NCI-H510A (cell line): ENCODE measurements around the gene BMP6.
"Not testable (repeated sequence)": the region's sequence is repeated elsewhere in the genome, so short reads cannot be mapped to it uniquely, and the experiment has no call there.

Experiments used
- DNase-seq: peaks from one replicate; lab custom pipeline; 2025; lab: John Stamatoyannopoulos, UW

Gene BMP6

DNA sequence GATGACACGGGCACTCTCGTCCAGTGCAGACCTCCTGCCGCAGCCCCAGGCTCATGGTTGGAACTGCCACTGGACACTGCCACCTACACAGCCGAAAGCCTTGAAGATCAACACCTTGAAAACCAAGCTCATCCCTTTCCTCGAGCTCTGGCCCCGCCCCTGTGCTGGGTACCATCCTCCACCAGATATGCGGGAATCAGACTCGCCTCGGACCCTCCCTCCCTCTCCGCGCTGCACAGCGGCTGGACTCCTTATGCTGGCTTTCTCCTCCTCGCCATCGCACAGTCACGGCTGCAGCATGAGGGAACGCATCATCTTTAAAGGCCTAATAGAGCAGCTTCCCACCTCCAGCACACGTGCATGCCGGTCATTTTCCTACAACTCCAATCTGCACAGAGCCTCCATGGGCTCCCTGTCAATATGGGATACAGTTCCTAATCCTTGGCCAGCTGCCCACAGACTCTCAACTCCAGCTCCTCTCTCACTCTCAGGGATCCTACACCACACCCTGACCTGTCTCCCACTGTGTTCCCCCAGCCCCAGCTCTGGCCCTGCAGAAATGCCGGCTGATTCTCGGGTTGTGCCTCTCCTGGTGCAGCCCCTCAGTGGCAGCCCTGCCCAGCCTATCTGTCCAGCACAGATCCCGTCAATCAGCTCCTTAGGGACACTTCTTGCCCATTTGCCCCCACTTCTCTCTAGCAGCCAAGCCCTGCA, 161.5 kb downstream of the BMP6 start:
- DNase-seq = no peak

DNA sequence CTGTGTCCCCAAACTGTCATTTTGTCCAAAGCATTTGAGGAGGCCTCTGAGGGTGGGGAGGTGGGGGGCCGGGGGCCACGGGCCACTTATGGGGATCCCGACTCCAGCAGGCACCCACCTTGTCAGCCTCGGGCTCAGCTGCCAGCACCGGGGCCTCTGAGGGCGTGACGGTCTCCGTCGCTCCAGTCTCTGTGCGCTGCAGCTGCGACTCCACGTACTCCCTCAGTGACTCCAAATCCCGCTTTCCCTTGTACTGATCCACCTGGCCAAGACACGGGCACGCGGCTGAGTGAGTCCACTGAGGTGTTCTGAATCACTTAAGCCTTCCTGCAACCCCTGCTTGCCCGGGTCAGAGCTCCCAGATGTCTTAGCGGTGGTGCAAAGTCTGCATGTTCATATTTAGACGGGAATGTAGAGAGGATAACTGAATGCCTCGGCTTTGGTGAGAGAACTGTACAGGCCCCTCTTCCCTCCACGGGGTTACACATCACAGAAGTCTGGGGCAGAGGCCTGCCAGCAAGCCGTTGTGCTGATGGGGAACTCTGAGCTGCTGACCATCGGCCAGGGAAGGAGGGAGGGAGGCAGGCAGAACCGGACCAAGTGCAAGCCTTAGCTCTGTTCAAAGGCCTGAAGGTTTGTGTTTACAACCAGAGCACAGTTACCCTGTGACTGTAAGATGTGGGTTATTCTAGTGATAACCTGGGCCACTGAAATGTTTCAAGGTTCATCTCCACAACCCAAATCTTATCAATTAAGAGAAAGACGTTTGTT, 162.9 kb downstream of the BMP6 start:
- DNase-seq = no peak

DNA sequence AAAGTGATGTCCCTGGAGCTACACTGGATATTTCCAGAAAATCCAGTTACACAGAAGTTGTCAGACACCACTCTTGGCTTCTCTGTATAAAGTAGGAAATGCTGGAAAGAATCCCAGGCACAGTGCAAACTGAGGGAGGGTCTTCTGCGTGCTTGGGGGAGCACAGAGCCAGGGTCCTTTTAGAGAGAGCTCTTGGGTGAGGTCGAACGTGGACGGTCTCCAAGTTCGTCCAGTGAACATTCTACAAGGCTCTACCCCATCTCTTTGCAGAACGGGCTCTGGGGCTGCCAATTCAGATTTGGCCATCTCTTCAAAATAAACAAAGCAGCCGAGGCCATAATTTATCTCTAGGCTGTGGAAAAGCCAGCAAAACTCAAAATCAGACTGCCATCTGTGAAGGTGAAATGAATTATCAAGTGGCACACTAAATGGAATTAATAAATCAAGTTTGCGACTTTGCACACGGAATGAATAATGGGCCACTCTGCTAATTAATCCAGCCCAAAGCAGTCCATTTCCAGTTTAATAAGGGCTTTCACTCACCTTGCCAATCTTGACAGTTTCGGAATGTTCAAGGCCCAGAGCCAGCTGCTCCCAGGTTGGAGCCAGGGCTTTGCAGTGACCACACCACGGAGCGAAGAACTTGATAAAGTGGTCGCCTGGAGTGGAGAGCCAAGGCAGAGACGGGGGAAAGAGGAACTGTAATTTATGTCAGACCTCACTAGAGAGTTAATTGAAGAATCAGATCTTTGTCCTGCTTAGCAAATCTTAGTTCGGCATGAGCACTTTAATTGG, 165.4 kb downstream of the BMP6 start:
- DNase-seq = no peak

DNA sequence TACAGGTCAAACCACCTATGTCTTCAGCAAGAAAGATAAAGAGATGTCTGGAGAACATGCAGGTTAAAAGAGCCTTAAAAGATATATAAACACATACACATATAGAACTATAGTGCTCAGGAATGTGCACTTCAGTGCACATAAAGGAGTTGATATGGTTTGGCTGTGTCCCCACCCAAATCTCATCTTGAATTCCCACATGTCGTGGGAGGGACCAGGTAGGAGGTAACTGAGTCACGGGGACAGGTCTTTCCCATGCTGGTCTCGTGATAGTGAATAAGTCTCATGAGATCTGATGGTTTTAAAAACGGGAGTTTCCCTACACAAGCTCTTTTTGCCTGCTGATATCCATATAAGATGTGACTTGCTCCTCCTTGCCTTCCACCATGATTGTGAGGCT, 166.5 kb downstream of the BMP6 start:
- DNase-seq = not testable (repeated sequence)

DNA sequence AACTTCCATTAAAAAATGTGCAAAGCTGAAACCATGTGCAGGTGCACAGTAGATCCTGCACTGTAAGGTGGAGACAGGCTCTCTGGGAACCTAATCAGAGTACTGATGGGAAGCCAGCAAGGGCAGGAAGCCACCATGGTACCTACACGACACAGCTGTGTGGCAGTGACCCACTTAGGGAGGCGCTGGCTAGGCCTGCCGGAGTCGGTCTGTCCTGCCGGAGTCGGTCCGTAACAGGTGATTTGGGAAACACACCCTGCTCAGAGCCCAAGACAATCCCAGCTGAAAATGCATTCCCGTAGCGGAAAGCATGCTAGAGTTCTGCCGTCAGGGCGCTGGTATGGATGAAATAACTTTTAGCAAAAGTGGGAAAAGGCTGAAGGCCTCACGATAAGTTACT, 167.4 kb downstream of the BMP6 start:
- DNase-seq = no peak

DNA sequence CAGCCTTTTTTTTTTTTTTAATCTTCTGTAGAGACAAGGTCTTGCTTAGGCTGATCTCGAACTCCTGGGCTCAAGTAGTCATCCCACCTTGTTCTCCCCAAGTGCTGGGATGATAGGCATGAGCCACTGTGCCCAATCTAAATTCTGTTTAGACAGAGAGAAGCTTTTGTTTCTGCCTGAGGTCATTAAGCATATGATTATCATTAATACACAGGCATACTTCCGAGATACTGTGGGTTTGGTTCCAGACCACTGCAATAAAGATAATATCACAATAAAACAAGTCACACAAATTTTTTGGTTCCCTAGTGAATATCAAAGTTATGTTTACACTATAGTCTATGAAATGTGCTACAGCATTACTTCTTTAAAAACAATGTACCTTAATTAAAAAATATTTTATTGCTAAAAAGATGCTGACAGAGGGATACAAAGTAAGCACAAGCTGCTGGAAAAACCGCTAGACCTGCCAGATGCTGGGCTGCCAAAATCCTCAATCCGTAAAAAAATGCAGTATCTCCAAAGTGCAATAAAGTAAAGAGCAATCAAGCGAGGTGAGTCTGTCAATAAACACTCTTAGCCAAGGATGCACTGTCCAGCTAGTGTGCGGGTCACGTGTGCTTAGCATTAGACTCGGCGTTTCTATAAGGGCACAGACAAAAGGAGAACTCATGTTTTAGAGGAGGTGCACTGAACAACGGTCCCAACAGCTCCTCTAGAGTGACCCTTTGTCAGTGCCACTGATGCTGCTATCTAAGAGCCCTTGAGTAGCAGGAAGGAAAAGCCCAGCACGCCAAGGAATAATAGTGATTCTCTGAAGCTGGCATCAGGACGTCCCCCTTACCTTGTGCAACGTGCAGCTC, 168.6 kb downstream of the BMP6 start:
- DNase-seq = no peak

DNA sequence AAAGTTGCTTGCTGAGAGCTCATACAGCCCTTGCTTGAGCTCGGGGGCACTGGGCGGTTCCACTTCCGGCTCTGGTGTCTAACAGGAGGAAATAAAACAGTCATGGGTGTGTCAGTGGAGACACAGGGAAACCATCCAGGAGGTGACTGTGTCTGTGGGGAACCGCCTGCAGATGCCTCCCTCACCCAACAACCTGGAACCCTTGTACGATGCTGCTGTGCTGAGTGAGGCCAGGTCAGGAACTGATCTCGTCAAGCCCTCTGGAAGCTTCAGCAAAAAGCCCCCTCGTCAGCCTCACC, 169.2 kb downstream of the BMP6 start:
- no peak for DNase-seq

DNA sequence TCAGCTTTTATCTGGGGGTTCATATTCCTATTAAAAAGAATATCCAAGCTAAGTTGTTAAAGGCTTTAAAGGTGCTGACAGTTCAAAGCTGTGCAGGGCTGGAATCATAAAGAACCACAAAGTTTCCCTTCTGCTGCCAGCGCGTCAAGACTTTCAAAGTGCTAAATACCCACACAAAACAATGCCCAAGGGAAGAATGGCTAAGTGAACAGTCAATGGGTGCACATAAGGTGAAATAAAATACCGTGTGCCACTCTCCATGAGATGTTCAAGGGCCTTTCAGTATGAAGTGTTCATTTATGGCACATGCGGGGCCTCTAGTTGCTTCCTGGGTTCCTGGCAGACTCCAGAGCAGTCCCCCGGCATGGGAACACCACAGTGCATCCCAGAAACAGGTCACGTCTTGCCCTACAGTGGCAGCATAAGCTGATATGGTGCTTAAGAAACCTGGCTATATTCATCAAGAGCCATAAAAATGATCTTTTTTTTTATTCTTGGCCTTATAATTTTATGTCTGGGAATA, 170.6 kb downstream of the BMP6 start:
- no peak for DNase-seq

DNA sequence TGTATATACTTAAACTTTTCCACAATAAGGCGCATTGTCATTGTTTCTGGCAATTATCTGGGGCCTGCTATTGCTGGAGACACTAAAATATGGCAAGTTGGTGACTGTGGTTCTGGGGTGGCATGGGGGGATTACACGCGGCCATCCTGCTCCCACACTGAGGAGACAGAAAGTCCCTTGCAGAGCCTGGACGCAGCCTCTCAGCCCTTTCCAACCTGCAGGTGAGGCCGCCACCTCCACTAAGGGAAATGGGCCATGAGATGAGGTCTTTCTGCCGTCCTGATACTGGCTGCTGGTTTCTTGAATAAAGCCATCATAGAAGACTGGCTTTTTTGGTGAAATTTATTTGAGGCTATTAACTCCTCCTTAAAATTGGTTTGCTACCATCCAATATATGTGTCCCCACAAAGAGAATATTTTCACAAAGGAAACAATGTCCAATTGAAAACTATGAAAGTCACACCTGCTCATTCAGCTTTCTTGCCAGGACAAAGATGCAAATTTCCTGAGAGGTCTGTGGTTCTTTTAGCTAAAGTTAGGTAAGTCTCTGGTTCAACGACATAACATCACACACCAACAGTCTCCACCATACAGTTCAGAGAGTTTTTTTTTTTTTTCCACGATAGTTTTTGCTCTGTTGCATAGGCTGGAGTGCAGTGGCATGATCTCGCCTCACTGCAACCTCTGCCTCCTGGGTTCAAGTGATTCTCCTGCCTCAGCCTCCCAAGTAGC, 171.7 kb downstream of the BMP6 start:
- no peak for DNase-seq

DNA sequence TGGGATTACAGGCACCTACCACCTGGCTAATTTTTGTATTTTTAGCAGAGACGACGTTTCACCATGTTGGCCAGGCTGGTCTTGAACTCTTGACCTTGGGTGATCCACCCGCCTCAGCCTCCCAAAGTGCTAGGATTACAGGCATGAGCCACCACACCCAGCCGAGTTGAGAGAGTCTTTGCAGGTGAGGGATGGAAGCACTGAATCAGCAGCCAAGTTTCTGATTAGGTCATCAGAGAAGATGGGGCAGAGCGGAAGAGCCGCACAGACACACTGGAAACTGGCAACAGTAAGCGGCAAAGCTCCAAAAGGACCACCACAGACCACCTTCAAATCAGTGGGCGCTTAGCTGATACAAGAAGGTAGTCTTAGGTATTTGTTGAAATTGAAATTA, 172.3 kb downstream of the BMP6 start:
- DNase-seq = not testable (repeated sequence)

DNA sequence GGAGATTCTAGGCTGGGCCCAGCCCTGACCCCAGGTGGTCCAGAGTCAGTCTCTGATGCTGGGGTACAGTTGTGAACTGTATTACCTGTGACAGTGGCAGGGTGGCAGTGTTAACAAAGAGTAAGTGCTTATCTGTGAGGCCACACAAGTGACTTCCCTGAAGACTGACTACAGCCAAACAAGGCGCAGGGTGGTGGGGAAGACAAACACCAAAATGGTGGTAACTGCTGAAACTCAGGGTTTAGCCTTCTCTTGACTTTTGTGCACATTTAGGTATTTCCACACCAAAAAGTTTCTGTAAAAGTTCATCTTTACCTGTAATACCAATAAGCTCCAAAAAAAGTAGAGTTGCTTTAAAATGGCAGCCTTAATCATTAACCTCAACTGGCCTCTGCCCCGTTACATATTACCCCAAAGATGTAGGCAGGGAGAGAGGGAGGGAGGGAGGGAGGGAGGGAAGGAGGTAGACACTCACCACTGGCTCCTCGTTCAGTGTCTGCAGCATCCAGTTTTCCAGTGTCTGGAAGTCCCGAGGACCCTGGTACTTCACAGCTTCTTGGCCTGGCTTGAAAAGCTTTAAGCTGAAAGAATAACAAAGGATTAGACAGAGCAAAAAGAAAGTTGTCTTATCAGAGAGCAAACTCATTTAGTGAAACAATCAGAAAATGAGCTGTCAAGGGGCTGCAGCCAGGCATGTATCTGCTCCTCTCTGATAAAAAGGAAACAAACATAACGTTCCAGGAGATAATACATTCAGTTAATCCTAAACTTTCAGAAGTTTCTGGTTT, 173.4 kb downstream of the BMP6 start:
- no peak for DNase-seq

DNA sequence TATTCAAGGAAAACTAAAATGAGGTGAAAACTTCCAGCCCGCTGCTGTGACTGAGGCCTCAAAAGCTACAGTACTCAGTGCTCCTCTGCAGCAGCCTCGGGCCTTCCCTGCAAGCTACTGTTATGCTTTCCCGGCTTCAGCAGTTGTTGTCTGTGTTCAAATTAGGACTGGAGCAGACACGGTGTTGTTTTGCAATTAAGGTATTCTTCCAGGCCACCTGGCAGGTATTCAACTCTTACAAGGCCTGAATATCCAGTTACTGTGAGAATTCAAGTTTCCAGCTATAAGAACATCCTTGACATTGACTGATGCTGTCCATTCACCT, 174.0 kb downstream of the BMP6 start:
- no peak for DNase-seq

DNA sequence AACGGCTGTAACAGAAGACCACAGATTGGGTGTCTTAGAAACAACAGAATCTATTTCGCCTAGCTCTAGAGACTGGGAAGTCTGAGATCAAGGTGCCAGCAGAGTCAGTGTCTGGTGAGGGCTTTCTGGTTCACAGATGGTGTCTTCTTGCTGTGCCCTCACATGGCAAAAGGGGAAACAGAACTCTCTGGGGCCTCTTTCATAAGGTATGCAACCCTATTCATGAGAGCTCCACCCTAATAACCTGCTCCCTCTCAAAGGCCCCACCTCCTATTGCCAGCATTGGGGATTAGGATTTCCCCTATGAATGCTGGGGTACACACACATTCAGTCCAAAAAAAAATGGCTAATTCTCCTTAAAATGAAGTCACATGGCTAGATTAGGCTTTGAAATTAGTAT, 174.7 kb downstream of the BMP6 start:
- DNase-seq = no peak

DNA sequence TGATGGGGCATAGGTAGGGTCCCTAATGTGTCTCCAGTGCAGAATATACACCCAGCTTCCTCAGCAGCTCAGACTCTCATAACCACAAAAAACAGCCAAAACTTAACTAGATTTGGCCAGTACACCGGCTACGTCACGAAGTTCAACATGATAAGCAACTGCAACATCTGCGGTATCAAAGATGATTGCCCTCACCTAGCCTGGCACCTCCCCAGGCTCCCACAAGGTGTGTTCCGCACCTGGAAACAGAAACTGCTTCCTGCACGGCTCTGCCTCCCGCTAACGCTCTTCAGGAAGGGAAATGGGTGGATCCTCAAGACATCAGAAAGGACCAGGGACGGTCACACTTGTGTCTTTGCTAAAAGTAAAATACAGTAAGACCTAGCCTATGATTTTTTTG, 175.2 kb downstream of the BMP6 start:
- no peak for DNase-seq

DNA sequence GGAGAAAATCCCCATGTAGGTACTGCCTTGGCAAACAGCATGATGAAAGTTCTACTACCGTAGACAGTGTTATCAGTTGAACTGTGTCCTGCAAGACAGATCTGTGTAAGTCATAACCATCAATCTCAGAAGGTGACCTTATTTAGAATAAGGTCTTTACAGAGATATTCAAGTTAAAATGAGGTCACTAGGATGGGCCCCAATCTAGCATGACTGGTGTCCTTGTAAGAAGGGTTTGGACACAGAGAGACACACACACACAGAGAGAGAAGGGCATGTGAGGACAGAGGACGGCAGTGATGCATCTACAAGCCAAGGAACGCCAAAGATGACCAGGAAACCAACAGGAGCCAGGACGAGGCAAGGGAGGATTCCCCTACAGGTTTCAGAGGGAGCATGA, 175.9 kb downstream of the BMP6 start:
- no peak for DNase-seq

DNA sequence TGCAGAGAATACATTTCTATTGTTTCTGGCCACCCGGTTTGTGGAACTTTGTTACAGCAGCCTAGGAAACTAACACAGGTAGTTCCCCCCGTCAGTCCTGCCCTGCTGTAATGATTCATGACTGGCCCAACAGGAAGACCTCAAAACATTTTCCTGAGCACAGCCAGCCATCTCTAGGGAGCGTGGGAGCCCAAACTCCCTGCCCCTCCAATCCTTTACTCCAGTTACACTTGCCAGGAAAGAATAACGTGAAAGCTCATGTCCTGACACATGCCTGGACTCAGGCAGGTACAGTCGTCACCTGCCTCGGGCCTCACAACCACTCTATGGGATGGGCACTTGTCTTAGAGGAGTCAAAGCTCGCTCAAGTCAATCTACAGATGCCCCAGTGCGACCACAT, 176.3 kb downstream of the BMP6 start:
- no peak for DNase-seq

DNA sequence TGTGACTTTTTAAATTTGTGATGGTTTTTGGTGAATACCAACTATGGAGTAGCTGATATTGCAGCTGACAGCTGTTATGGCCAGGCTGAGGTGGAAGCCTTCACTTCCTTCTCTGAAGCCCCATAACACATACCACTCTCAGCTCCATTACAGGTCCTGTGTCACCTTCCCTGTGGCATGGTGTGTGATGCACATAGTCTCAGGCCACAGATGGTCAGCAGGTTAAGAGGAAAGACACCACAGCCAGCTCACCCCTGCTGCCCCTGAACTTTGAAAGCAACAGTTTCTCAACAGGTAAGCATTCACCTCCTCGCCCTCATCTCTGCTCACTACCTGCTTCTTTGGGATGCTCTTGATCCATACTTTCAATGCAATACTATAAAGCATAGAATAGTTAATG, 177.0 kb downstream of the BMP6 start:
- no peak for DNase-seq

DNA sequence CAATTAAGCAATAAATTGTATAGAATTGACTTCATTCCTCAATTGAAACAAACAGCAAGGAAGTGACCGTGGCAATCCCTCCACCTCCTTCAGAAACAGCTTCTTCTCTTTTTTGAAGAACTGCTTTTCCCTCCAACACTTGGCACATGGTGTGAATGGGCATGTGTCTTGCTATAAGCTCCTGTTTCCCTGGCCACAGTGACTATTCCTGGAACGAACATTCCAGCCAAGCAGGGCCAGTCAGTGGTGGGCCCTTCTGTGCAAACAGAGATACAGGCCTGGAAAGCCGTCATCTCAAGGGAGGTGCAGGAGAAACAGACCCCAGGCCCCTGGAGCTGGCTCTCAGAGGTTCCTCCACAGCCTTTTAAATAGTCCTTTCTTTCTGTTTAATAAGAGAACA, 177.8 kb downstream of the BMP6 start:
- no peak for DNase-seq

DNA sequence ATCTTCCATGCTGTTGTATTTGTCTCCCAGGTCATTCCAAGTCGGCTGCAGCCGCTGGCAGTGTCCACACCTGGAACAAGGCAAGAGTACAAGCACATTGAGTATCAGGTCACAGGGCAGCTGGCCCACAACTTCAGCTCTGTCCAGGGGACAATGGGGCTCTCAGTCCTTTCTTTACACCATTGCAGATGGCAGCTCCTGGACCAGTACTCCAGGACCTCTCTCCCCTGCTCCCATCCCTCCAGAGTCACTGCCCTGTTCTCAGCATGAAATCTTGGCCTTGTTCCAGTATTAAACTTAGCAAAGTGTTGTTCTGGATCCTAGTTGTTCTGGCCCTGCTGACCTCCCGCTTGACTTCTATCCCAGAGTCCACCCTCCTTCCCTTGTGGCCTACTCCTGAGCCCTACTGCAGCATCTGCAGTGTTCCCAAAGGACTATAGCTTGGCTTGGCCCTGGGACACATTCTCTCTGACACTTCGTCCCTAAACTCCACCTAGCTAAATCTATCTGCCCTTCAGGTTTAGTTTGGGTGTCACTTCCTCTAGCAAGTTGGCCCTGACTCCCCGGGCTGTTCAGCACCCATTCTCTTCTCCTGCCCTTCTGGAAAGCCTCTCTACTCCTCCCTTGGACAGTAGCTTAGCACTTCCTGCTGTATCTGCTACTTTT, 178.9 kb downstream of the BMP6 start:
- no peak for DNase-seq

DNA sequence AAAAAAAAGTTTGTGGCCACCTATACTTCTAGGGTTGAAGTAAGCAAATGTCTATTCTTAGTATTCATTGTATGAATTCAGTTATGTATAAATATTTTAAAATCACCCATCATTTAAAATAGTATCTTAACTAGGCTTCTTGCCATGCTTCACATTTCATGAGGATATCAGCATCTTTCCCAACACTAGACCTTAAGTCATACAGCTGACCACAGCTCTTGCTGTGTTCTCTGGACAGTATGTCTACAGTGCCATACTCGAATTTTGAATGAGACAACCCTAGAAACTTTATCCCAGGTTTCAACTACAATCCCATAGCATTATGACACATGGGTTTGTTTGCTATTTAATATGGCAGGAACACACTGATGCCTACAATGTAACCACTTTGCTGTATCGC, 179.5 kb downstream of the BMP6 start:
- DNase-seq = no peak
